HFF-Myc (cell line): Measurements from ENCODE around the gene RAB22A.
"Not testable (repeated sequence)": the region's sequence is repeated elsewhere in the genome, so short reads cannot be mapped to it uniquely, and the experiment has no call there.

Experiments
- DNase-seq: peaks from one replicate; pipeline ENCODE4 v3.0.0-alpha.2; 2011; ENCODE audit warnings: low read depth; ENCODE audit errors: extremely low read depth
- H3K4me3 ChIP-seq: replicated peaks from 2 replicates; pipeline ENCODE4 v1.5.1; 2011; ENCODE audit warnings: low read depth, mild to moderate bottlenecking, control low read depth, low read length
- CTCF ChIP-seq: IDR thresholded peaks from 2 replicates; pipeline ENCODE4 v1.5.1; 2012; ENCODE audit warnings: mild to moderate bottlenecking, low read depth, low read length, control low read depth; ENCODE audit errors: missing control alignments

The RAB22A gene

DNA sequence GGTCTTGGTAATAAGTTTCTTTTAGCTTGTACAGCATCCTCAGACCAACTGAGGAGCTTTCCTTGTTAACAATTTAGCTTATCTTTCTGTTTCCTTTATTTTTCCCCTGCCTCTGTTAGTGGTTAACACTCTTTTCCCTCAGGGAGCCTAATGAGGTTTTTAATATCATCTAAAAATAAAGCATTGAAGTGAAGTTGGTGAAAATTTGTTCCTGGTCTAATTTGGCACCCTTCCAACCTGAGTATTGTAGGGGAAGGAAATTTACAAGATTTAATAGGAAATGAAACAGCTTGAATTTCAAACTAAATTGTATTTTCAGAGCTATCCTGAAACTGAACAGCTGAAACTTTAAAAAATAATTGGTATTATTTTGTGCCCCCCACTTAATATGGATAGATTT is 51.4 kb downstream of the RAB22A start:
- no peak for DNase-seq
- no peak overlapping the region for H3K4me3 ChIP-seq
- no peak for TF ChIP-seq CTCF

GRCh38 chr20:58361481-58362205 is 52.1 kb downstream of the RAB22A start:
- TF ChIP-seq CTCF, result no peak
- DNase-seq, result peak; percentile 77
- H3K4me3 ChIP-seq, result no peak overlapping the region

GRCh38 chr20:58362206-58362516 is 52.6 kb downstream of the RAB22A start:
- no peak overlapping the region for H3K4me3 ChIP-seq
- TF ChIP-seq CTCF, result no peak
- DNase-seq, result no peak

- no peak for TF ChIP-seq CTCF
- H3K4me3 ChIP-seq, result no peak overlapping the region
- no peak for DNase-seq
Measured at GRCh38 chr20:58362970-58363369, 53.5 kb downstream of the RAB22A start.

- TF ChIP-seq CTCF, result no peak
- no peak overlapping the region for H3K4me3 ChIP-seq
- DNase-seq, result no peak
Measured at GRCh38 chr20:58366866-58367265, 57.4 kb downstream of the RAB22A start.

- no peak overlapping the region for H3K4me3 ChIP-seq
- DNase-seq, result no peak
- no peak for TF ChIP-seq CTCF
Measured at GRCh38 chr20:58372806-58373205, 63.3 kb downstream of the RAB22A start.

- DNase-seq, H3K4me3 ChIP-seq: not testable (repeated sequence)
Measured at GRCh38 chr20:58373296-58373695, 63.8 kb downstream of the RAB22A start.
